Measurements from ENCODE around the gene CIB4.

DNA sequence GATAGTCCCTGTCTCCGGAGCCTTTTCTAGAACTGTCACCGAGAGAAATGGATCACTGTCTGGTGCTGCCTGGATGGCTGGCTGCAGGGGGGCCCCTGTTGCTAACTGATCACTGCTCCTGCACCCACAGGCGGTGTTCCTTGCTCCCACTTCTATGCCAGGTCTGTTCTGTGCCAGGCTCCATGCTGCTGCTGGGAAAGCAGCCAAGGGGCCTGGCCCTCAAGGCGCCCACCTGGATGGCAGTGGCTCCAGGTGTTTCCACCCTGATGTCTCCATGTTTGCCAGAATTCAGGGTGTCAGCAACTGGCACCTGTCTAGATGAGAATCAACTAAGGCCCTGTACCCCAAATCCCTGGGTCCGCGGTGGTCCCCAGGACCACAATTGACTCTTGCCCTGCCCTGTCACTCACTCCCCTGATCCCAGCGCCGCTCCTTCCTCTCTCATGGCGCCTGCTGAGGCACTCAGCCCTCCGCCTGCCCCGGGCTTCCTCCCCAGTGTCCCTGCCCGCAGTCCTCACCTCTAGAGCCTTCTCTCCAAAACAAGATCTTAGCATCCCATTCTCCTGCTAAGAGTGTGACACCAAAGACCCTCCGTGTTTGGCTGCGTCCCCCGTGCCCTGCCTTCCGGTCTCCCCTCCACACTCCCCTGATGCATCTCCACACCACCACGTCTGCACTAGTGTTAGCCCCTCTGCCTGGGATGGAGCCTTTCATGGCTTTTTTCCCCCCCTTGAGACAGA, 90.7 kb downstream of the CIB4 start:
- TF ChIP-seq ZBTB7A (IDR thresholded peaks at IDR 0.05; ENCODE audit: borderline replicate concordance, control insufficient read depth, low read depth, low read length): no peak
- TF ChIP-seq RUNX1 (IDR thresholded peaks at IDR 0.05; ENCODE audit: low read depth): no peak
- TF ChIP-seq, protein P1, sequence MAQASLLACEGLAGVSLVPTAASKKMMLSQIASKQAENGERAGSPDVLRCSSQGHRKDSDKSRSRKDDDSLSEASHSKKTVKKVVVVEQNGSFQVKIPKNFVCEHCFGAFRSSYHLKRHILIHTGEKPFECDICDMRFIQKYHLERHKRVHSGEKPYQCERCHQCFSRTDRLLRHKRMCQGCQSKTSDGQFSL (CRISPR knock-in tag; IDR thresholded peaks at IDR 0.05): no peak
- TF ChIP-seq, protein P1 (tag; IDR thresholded peaks at IDR 0.05): no peak
- no peak for TF ChIP-seq EHMT2 (IDR thresholded peaks at IDR 0.05)
- TF ChIP-seq POLR2A (conservative IDR thresholded peaks at IDR 0.05): no peak
- TF ChIP-seq, protein P2, sequence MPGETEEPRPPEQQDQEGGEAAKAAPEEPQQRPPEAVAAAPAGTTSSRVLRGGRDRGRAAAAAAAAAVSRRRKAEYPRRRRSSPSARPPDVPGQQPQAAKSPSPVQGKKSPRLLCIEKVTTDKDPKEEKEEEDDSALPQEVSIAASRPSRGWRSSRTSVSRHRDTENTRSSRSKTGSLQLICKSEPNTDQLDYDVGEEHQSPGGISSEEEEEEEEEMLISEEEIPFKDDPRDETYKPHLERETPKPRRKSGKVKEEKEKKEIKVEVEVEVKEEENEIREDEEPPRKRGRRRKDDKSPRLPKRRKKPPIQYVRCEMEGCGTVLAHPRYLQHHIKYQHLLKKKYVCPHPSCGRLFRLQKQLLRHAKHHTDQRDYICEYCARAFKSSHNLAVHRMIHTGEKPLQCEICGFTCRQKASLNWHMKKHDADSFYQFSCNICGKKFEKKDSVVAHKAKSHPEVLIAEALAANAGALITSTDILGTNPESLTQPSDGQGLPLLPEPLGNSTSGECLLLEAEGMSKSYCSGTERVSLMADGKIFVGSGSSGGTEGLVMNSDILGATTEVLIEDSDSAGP (CRISPR knock-in tag; IDR thresholded peaks at IDR 0.05): no peak
- TF ChIP-seq, protein P3, sequence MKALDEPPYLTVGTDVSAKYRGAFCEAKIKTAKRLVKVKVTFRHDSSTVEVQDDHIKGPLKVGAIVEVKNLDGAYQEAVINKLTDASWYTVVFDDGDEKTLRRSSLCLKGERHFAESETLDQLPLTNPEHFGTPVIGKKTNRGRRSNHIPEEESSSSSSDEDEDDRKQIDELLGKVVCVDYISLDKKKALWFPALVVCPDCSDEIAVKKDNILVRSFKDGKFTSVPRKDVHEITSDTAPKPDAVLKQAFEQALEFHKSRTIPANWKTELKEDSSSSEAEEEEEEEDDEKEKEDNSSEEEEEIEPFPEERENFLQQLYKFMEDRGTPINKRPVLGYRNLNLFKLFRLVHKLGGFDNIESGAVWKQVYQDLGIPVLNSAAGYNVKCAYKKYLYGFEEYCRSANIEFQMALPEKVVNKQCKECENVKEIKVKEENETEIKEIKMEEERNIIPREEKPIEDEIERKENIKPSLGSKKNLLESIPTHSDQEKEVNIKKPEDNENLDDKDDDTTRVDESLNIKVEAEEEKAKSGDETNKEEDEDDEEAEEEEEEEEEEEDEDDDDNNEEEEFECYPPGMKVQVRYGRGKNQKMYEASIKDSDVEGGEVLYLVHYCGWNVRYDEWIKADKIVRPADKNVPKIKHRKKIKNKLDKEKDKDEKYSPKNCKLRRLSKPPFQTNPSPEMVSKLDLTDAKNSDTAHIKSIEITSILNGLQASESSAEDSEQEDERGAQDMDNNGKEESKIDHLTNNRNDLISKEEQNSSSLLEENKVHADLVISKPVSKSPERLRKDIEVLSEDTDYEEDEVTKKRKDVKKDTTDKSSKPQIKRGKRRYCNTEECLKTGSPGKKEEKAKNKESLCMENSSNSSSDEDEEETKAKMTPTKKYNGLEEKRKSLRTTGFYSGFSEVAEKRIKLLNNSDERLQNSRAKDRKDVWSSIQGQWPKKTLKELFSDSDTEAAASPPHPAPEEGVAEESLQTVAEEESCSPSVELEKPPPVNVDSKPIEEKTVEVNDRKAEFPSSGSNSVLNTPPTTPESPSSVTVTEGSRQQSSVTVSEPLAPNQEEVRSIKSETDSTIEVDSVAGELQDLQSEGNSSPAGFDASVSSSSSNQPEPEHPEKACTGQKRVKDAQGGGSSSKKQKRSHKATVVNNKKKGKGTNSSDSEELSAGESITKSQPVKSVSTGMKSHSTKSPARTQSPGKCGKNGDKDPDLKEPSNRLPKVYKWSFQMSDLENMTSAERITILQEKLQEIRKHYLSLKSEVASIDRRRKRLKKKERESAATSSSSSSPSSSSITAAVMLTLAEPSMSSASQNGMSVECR (CRISPR knock-in tag; IDR thresholded peaks at IDR 0.05): no peak
- TF ChIP-seq ZC3H4 (CRISPR knock-in tag; IDR thresholded peaks at IDR 0.05; ENCODE audit: borderline replicate concordance): no peak
- TF ChIP-seq FIP1L1 (IDR thresholded peaks at IDR 0.05; ENCODE audit: low read depth, low read length, poor library complexity, severe bottlenecking): no peak
- no peak for TF ChIP-seq EZH2 (IDR thresholded peaks at IDR 0.05; ENCODE audit: borderline replicate concordance, low read depth, low read length)
- TF ChIP-seq ESRRA (IDR thresholded peaks at IDR 0.05; ENCODE audit: borderline replicate concordance, low read depth): no peak
- TF ChIP-seq, protein P4, sequence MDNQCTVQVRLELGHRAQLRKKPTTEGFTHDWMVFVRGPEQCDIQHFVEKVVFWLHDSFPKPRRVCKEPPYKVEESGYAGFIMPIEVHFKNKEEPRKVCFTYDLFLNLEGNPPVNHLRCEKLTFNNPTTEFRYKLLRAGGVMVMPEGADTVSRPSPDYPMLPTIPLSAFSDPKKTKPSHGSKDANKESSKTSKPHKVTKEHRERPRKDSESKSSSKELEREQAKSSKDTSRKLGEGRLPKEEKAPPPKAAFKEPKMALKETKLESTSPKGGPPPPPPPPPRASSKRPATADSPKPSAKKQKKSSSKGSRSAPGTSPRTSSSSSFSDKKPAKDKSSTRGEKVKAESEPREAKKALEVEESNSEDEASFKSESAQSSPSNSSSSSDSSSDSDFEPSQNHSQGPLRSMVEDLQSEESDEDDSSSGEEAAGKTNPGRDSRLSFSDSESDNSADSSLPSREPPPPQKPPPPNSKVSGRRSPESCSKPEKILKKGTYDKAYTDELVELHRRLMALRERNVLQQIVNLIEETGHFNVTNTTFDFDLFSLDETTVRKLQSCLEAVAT (IDR thresholded peaks at IDR 0.05): no peak
- TF ChIP-seq NFYB (IDR thresholded peaks at IDR 0.05; ENCODE audit: extremely low read depth, insufficient read length): no peak
